Measurements from ENCODE around the gene LDB3.

The LDB3 gene

DNA sequence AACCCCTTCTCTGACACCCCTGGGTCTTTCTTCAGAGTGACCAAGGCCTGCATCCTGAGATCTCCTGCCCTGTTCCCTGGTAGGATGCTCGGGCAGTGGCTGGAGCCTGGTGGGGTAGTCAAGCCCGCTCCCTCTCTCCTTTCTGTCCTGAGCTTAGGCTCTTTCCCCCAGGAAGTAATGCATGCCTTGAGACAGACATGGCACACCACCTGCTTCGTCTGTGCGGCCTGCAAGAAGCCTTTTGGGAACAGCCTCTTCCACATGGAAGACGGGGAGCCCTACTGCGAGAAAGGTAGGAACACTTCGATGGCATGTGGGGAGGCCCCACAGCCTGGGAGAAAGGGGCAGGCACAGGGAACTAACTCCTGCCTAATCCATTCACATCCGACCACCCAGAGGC, 50.2 kb downstream of the LDB3 start:
- no peaks in the 10 kb centered on the region for H3K9me3 ChIP-seq (ENCODE audit: control insufficient read depth, low read length)
- H3K4me1 ChIP-seq (ENCODE audit: control insufficient read depth, insufficient read depth, low read length, poor library complexity, severe bottlenecking) = no peaks in the 10 kb centered on the region
- H3K36me3 ChIP-seq (ENCODE audit: control insufficient read depth, insufficient read depth, low read length) = no peaks in the 10 kb centered on the region
- no peak overlapping the region for H3K27ac ChIP-seq (ENCODE audit: low read depth, low read length, severe bottlenecking)
- no peak overlapping the region for H3K4me3 ChIP-seq (ENCODE audit: extremely low read depth, insufficient read depth, low read length, poor library complexity, severe bottlenecking)
- 86 to 88% methylated on average over 6 to 7 of the region's 8 CpGs for WGBS, 2 experiments (ENCODE audit: insufficient coverage in 2 of 2)

GRCh38 chr10:86721232-86721631, 52.9 kb downstream of the LDB3 start:
- Histone ChIP-seq H3K4me3 (ENCODE audit: extremely low read depth, insufficient read depth, low read length, poor library complexity, severe bottlenecking) (no peak overlapping the region), H3K9me3 (ENCODE audit: control insufficient read depth, low read length) (no peaks in the 10 kb centered on the region), H3K27ac (ENCODE audit: low read depth, low read length, severe bottlenecking) (no peak overlapping the region), H3K4me1 (ENCODE audit: control insufficient read depth, insufficient read depth, low read length, poor library complexity, severe bottlenecking) (no peaks in the 10 kb centered on the region), H3K36me3 (ENCODE audit: control insufficient read depth, insufficient read depth, low read length) (no peaks in the 10 kb centered on the region)
- 67 to 75% methylated on average over 3 to 4 of the region's 5 CpGs for WGBS, 2 experiments (ENCODE audit: insufficient coverage in 2 of 2)

DNA sequence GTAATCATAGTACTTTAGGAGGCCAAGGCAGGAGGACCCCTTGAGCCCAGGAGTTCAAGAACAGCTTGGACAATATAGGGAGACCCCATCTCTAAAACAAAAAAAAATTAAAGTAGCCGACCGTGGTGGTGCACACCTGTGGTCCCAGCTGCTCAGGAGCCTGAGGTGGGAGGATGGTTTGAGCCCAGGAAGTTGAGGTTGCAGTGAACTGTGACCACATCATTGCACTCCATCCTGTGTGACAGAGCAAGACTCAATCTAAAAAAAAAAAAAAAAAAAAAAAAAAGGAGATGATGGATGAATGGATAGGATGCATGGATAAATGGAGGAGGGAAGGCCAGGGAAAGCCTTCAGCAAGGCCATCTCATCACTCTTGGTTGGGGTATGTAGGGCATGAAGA, 54.7 kb downstream of the LDB3 start:
- H3K36me3 ChIP-seq (ENCODE audit: control insufficient read depth, insufficient read depth, low read length) = no peaks in the 10 kb centered on the region
- WGBS, 2 experiments (ENCODE audit: insufficient coverage in 2 of 2) = 80% methylated on average over 2 of the region's 2 CpGs; no CpG with 5 or more reads in 1 of the 2 experiments
- H3K4me3 ChIP-seq (ENCODE audit: extremely low read depth, insufficient read depth, low read length, poor library complexity, severe bottlenecking) = no peak overlapping the region
- no peak overlapping the region for H3K27ac ChIP-seq (ENCODE audit: low read depth, low read length, severe bottlenecking)
- no peaks in the 10 kb centered on the region for H3K4me1 ChIP-seq (ENCODE audit: control insufficient read depth, insufficient read depth, low read length, poor library complexity, severe bottlenecking)
- no peaks in the 10 kb centered on the region for H3K9me3 ChIP-seq (ENCODE audit: control insufficient read depth, low read length)

GRCh38 chr10:86724445-86724844, 56.1 kb downstream of the LDB3 start:
- Histone ChIP-seq H3K4me3 (ENCODE audit: extremely low read depth, insufficient read depth, low read length, poor library complexity, severe bottlenecking) (no peak overlapping the region), H3K9me3 (ENCODE audit: control insufficient read depth, low read length) (no peaks in the 10 kb centered on the region), H3K36me3 (ENCODE audit: control insufficient read depth, insufficient read depth, low read length) (no peaks in the 10 kb centered on the region), H3K27ac (ENCODE audit: low read depth, low read length, severe bottlenecking) (no peak overlapping the region), H3K4me1 (ENCODE audit: control insufficient read depth, insufficient read depth, low read length, poor library complexity, severe bottlenecking) (no peaks in the 10 kb centered on the region)
- 96 to 100% methylated on average over 3 of the region's 6 CpGs for WGBS, 2 experiments (ENCODE audit: insufficient coverage in 2 of 2)

GRCh38 chr10:86725980-86726676, 57.8 kb downstream of the LDB3 start:
- no peak overlapping the region for H3K27ac ChIP-seq (ENCODE audit: low read depth, low read length, severe bottlenecking)
- H3K9me3 ChIP-seq (ENCODE audit: control insufficient read depth, low read length) = no peaks in the 10 kb centered on the region
- H3K36me3 ChIP-seq (ENCODE audit: control insufficient read depth, insufficient read depth, low read length) = no peaks in the 10 kb centered on the region
- no peak overlapping the region for H3K4me3 ChIP-seq (ENCODE audit: extremely low read depth, insufficient read depth, low read length, poor library complexity, severe bottlenecking)
- WGBS, 2 experiments (ENCODE audit: insufficient coverage in 2 of 2) = 97 to 98% methylated on average over 10 to 12 of the region's 14 CpGs
- H3K4me1 ChIP-seq (ENCODE audit: control insufficient read depth, insufficient read depth, low read length, poor library complexity, severe bottlenecking) = no peaks in the 10 kb centered on the region

GRCh38 chr10:86726677-86726999, 58.3 kb downstream of the LDB3 start:
- Histone ChIP-seq H3K36me3 (ENCODE audit: control insufficient read depth, insufficient read depth, low read length) (no peaks in the 10 kb centered on the region), H3K27ac (ENCODE audit: low read depth, low read length, severe bottlenecking) (no peak overlapping the region), H3K4me3 (ENCODE audit: extremely low read depth, insufficient read depth, low read length, poor library complexity, severe bottlenecking) (no peak overlapping the region), H3K4me1 (ENCODE audit: control insufficient read depth, insufficient read depth, low read length, poor library complexity, severe bottlenecking) (no peaks in the 10 kb centered on the region), H3K9me3 (ENCODE audit: control insufficient read depth, low read length) (no peaks in the 10 kb centered on the region)
- 75 to 82% methylated on average over 1 of the region's 1 CpG for WGBS, 2 experiments (ENCODE audit: insufficient coverage in 2 of 2)

DNA sequence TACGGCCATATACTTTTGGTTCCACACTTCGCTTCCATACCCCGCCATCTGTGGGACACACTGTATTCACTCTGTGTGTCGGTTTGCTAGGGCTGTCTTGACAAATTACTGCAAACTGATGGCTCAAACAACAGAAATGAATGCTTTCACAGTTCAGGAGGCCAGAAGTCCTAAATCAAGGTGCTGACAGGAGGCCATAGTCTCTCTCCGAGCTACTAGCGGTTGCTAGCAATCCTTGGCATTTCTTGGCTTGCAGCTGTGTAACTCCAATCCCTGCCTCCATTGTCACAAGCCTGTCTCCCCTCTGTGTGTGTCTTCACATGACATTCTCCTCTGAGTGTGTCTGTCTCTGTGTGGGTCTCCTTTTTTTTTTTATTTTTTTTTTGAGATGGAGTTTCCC, 59.2 kb downstream of the LDB3 start:
- Histone ChIP-seq H3K4me3 (ENCODE audit: extremely low read depth, insufficient read depth, low read length, poor library complexity, severe bottlenecking) (no peak overlapping the region), H3K4me1 (ENCODE audit: control insufficient read depth, insufficient read depth, low read length, poor library complexity, severe bottlenecking) (no peaks in the 10 kb centered on the region), H3K9me3 (ENCODE audit: control insufficient read depth, low read length) (no peaks in the 10 kb centered on the region), H3K27ac (ENCODE audit: low read depth, low read length, severe bottlenecking) (no peak overlapping the region), H3K36me3 (ENCODE audit: control insufficient read depth, insufficient read depth, low read length) (no peaks in the 10 kb centered on the region)
- WGBS, 2 experiments (ENCODE audit: insufficient coverage in 2 of 2) = 86 to 89% methylated on average over 6 of the region's 6 CpGs

GRCh38 chr10:86728056-86728455, 59.7 kb downstream of the LDB3 start:
- 97 to 98% methylated on average over 3 of the region's 3 CpGs for WGBS, 2 experiments (ENCODE audit: insufficient coverage in 2 of 2)
- H3K4me3 ChIP-seq (ENCODE audit: extremely low read depth, insufficient read depth, low read length, poor library complexity, severe bottlenecking) = no peak overlapping the region

GRCh38 chr10:86729677-86730076, 61.4 kb downstream of the LDB3 start:
- H3K36me3 ChIP-seq (ENCODE audit: control insufficient read depth, insufficient read depth, low read length) = no peaks in the 10 kb centered on the region

More at GRCh38 chr10:86728056-86728455, 59.7 kb downstream of the LDB3 start:
- Histone ChIP-seq H3K4me1 (ENCODE audit: control insufficient read depth, insufficient read depth, low read length, poor library complexity, severe bottlenecking) (no peaks in the 10 kb centered on the region), H3K9me3 (ENCODE audit: control insufficient read depth, low read length) (no peaks in the 10 kb centered on the region), H3K36me3 (ENCODE audit: control insufficient read depth, insufficient read depth, low read length) (no peaks in the 10 kb centered on the region), H3K27ac (ENCODE audit: low read depth, low read length, severe bottlenecking) (no peak overlapping the region)

DNA sequence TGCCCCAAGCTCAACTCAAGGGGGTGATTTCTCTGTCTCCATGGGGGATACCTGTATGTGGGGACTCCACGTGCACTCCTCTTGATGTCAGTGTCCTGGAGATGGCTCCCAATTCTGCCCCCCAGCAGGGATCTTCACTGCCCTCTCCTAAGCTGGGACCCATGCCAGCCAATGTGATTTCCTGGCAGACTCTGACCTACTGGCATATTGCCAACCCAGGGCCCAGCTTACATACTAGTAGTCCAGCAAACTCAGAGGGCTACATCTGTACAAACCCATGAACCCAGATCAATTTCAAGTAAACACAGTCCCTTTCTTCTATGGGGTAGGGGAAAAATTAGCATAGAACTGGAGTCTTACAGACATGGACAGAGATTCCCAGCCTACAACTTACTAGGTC, 61.9 kb downstream of the LDB3 start:
- Histone ChIP-seq H3K27ac (ENCODE audit: low read depth, low read length, severe bottlenecking) (no peak overlapping the region), H3K36me3 (ENCODE audit: control insufficient read depth, insufficient read depth, low read length) (no peaks in the 10 kb centered on the region), H3K4me1 (ENCODE audit: control insufficient read depth, insufficient read depth, low read length, poor library complexity, severe bottlenecking) (no peaks in the 10 kb centered on the region), H3K9me3 (ENCODE audit: control insufficient read depth, low read length) (no peaks in the 10 kb centered on the region), H3K4me3 (ENCODE audit: extremely low read depth, insufficient read depth, low read length, poor library complexity, severe bottlenecking) (no peak overlapping the region)
- 88% methylated on average over 1 of the region's 1 CpG; no CpG with 5 or more reads in 1 of the 2 experiments for WGBS, 2 experiments (ENCODE audit: insufficient coverage in 2 of 2)

More at GRCh38 chr10:86729677-86730076, 61.4 kb downstream of the LDB3 start:
- H3K4me3 ChIP-seq (ENCODE audit: extremely low read depth, insufficient read depth, low read length, poor library complexity, severe bottlenecking) = no peak overlapping the region
- H3K27ac ChIP-seq (ENCODE audit: low read depth, low read length, severe bottlenecking) = no peak overlapping the region
- WGBS, 2 experiments (ENCODE audit: insufficient coverage in 2 of 2) = 88 to 92% methylated on average over 1 of the region's 1 CpG
- no peaks in the 10 kb centered on the region for H3K4me1 ChIP-seq (ENCODE audit: control insufficient read depth, insufficient read depth, low read length, poor library complexity, severe bottlenecking)
- no peaks in the 10 kb centered on the region for H3K9me3 ChIP-seq (ENCODE audit: control insufficient read depth, low read length)

DNA sequence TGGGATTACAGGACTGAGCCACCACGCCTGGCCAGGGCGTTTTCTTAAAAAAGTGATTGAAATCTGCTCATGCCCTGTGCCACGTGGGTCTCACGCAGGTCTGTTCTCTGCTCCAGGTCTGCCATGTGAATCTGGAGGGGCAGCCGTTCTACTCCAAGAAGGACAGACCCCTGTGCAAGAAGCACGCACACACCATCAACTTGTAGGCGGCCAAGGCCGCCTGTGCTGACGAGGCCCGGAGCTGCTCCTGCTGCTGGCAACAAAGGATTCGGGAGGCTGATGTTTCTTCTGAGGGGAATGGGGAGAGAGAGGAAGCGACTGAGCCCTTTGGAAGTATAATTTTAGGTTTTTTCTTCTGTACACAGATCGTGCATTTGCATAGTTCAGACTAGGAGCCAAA, 64.5 kb downstream of the LDB3 start:
- WGBS, 2 experiments (ENCODE audit: insufficient coverage in 2 of 2) = 88 to 92% methylated on average over 12 of the region's 13 CpGs
- H3K9me3 ChIP-seq (ENCODE audit: control insufficient read depth, low read length) = no peaks in the 10 kb centered on the region
- H3K27ac ChIP-seq (ENCODE audit: low read depth, low read length, severe bottlenecking) = no peak overlapping the region
- no peak overlapping the region for H3K4me3 ChIP-seq (ENCODE audit: extremely low read depth, insufficient read depth, low read length, poor library complexity, severe bottlenecking)
- no peaks in the 10 kb centered on the region for H3K36me3 ChIP-seq (ENCODE audit: control insufficient read depth, insufficient read depth, low read length)
- no peaks in the 10 kb centered on the region for H3K4me1 ChIP-seq (ENCODE audit: control insufficient read depth, insufficient read depth, low read length, poor library complexity, severe bottlenecking)
